PC-9 (cell line): ENCODE data around the gene KIF5C. TPM values are rescaled to one million over a fixed set of nuclear protein-coding genes. Genes with fewer than 3 reads are reported as not detected.

ENCODE experiments used
- BruUV-seq: library from RNA; stranded (reverse); fragments of 400-500 nt; replicated peaks from 2 replicates; lab custom pipeline; 2021; lab: Mats Ljungman, UMichigan
- CTCF ChIA-PET: fragments of 300-600 bp; sonication (Branson Sonifier 250); formaldehyde crosslinking; loops from one replicate; lab custom pipeline; 2022; ENCODE audit warnings: antibody characterized with exemption; lab: Charles Lee
- POLR2A ChIA-PET: fragments of 300-600 bp; sonication (Branson Sonifier 250); formaldehyde crosslinking; loops from one replicate; lab custom pipeline; 2022; ENCODE audit warnings: antibody characterized with exemption; ENCODE audit not compliant: unreplicated experiment; lab: Charles Lee
- DNase-seq, 2 experiments: peaks; one replicate each; pipeline versions ENCODE4 v3.0.0 to v3.0.0-alpha.2; 2015 to 2022; ENCODE audit warnings: mixed read lengths in 1 of 2
- H2AFZ ChIP-seq: fragments of 200-600 bp; sonication (generic); 2 replicates; pipeline ENCODE4 v1.8.1; 2017; ENCODE audit warnings: antibody characterized with exemption
- H3F3A ChIP-seq: fragments of 200-600 bp; sonication (generic); 2 replicates; pipeline ENCODE4 v1.8.1; 2017; ENCODE audit warnings: antibody characterized with exemption, mild to moderate bottlenecking, low read depth; ENCODE audit not compliant: insufficient read depth
- H3K27ac ChIP-seq: fragments of 200-600 bp; sonication (generic); 2 replicates; pipeline ENCODE4 v1.6.1; 2016; ENCODE audit warnings: mixed run types
- H3K27me3 ChIP-seq: fragments of 200-600 bp; sonication (generic); 2 replicates; pipeline ENCODE4 v1.6.1; 2016; ENCODE audit warnings: low read depth, mixed run types; ENCODE audit not compliant: insufficient read depth
- H3K36me3 ChIP-seq: fragments of 200-600 bp; sonication (generic); 2 replicates; pipeline ENCODE4 v1.6.1; 2016; ENCODE audit warnings: low read depth, mixed run types
- H3K4me1 ChIP-seq: fragments of 200-600 bp; sonication (generic); replicated peaks from 2 replicates; pipeline ENCODE4 v1.6.1; 2016; ENCODE audit warnings: mixed run types; ENCODE audit not compliant: insufficient read depth
- H3K4me2 ChIP-seq: fragments of 200-600 bp; sonication (generic); 2 replicates; pipeline ENCODE4 v1.6.1; 2017; ENCODE audit warnings: mixed run types
- H3K4me3 ChIP-seq: fragments of 200-600 bp; sonication (generic); 2 replicates; pipeline ENCODE4 v1.6.1; 2016; ENCODE audit warnings: mixed run types
- H3K79me2 ChIP-seq: fragments of 200-600 bp; sonication (generic); 2 replicates; pipeline ENCODE4 v1.6.1; 2017; ENCODE audit warnings: low read depth, mixed run types
- H3K9me2 ChIP-seq: fragments of 200-600 bp; sonication (generic); 2 replicates; pipeline ENCODE4 v1.8.1; 2017; ENCODE audit warnings: mild to moderate bottlenecking; ENCODE audit not compliant: insufficient read depth
- H3K9me3 ChIP-seq: fragments of 200-600 bp; sonication (generic); 2 replicates; pipeline ENCODE4 v1.8.1; 2016; ENCODE audit warnings: low read depth; ENCODE audit not compliant: insufficient read depth
- H4K20me1 ChIP-seq: fragments of 200-600 bp; sonication (generic); 2 replicates; pipeline ENCODE4 v1.8.1; 2017; ENCODE audit not compliant: insufficient read depth
- CTCF ChIP-seq: fragments of 200-600 bp; sonication (generic); conservative IDR thresholded peaks from 2 replicates; pipeline ENCODE4 v1.6.1; 2017; ENCODE audit warnings: mixed run types, antibody characterized with exemption, mild to moderate bottlenecking, moderate library complexity
- EZH2 ChIP-seq: fragments of 200-600 bp; sonication (generic); IDR thresholded peaks from 2 replicates; pipeline ENCODE4 v1.8.0; 2017; ENCODE audit warnings: antibody characterized with exemption, low read depth
- intact Hi-C: fragments of 100-400 bp; cut with micrococcal nuclease; formaldehyde crosslinking; loops from one replicate; pipeline ENCODE4 v1.10.0; 2022; ENCODE audit not compliant: unreplicated experiment
- total RNA-seq: library from RNA; stranded (reverse); gene quantifications from 2 replicates; pipeline ENCODE4 v1.2.3, GENCODE V29; 2021

Gene KIF5C
- total RNA-seq, 1 experiment from 2014 or later: 0.07 TPM

GRCh38 chr2:148992448-148992847 lies 117.4 kb downstream of the KIF5C start:
- no peak for TF ChIP-seq EZH2
- TF ChIP-seq CTCF: no peak
- no peaks in the 10 kb centered on the region for H3K79me2 ChIP-seq
- ChIA-PET POLR2A (no interaction called here), CTCF (no interaction called here)
- H3K4me1 ChIP-seq: no peaks in the 10 kb centered on the region
- no peak overlapping the region for H3K4me2 ChIP-seq
- H3F3A ChIP-seq: no peaks in the 10 kb centered on the region
- no peaks in the 10 kb centered on the region for H4K20me1 ChIP-seq
- no peak overlapping the region for H3K4me3 ChIP-seq
- BruUV-seq: no TSS peak
- no peak overlapping the region for H3K27ac ChIP-seq
- intact Hi-C loops: loop anchor here (5.0 kb wide), 1 partner anchor 425 kb away; no protein-coding TSS in a partner anchor
- no peaks in the 10 kb centered on the region for H3K27me3 ChIP-seq
- H3K9me2 ChIP-seq: no peaks in the 10 kb centered on the region
- H2AFZ ChIP-seq: no peak overlapping the region
- no peak for DNase-seq
- no peaks in the 10 kb centered on the region for H3K36me3 ChIP-seq
- no peaks in the 10 kb centered on the region for H3K9me3 ChIP-seq

- CTCF ChIA-PET: no interaction called here
- Histone ChIP-seq H3K79me2 (no peaks in the 10 kb centered on the region), H3K9me3 (no peaks in the 10 kb centered on the region), H4K20me1 (no peaks in the 10 kb centered on the region), H3K4me3 (no peak overlapping the region), H3K4me1 (no peaks in the 10 kb centered on the region), H3K4me2 (no peak overlapping the region), H3F3A (no peaks in the 10 kb centered on the region), H3K36me3 (no peaks in the 10 kb centered on the region), H3K27ac (no peak overlapping the region), H3K9me2 (no peaks in the 10 kb centered on the region), H3K27me3 (no peaks in the 10 kb centered on the region), H2AFZ (no peak overlapping the region)
- intact Hi-C loops: loop anchor here (5.0 kb wide), 1 partner anchor 426 kb away; no protein-coding TSS in a partner anchor
- no peak for DNase-seq
- no TSS peak for BruUV-seq
- TF ChIP-seq CTCF (no peak), EZH2 (no peak)
- POLR2A ChIA-PET: interaction anchor here (0.6 kb wide), 1 partner anchor 1736 kb away, joined by 4 read pairs; no protein-coding TSS in a partner anchor
These were observed 118.3 kb downstream of the KIF5C start for GRCh38 chr2:148993351-148993750.

- H3K4me1 ChIP-seq: no peaks in the 10 kb centered on the region
- H4K20me1 ChIP-seq: no peaks in the 10 kb centered on the region
- H3K9me2 ChIP-seq: no peaks in the 10 kb centered on the region
- H3K4me3 ChIP-seq: no peak overlapping the region
- no peaks in the 10 kb centered on the region for H3K9me3 ChIP-seq
- H2AFZ ChIP-seq: no peak overlapping the region
- TF ChIP-seq EZH2 (no peak), CTCF (no peak)
- POLR2A ChIA-PET: no interaction called here
- no peak overlapping the region for H3K4me2 ChIP-seq
- BruUV-seq: no TSS peak
- H3F3A ChIP-seq: no peaks in the 10 kb centered on the region
- intact Hi-C loops: loop anchor here (5.0 kb wide), 1 partner anchor 427 kb away; no protein-coding TSS in a partner anchor
- H3K79me2 ChIP-seq: no peaks in the 10 kb centered on the region
- DNase-seq: no peak
- CTCF ChIA-PET: no interaction called here
- H3K27me3 ChIP-seq: no peaks in the 10 kb centered on the region
- H3K36me3 ChIP-seq: no peaks in the 10 kb centered on the region
- no peak overlapping the region for H3K27ac ChIP-seq
These were observed 119.3 kb downstream of the KIF5C start for GRCh38 chr2:148994341-148994740.
